ENCODE measurements around the gene ATL1. TPM values are rescaled to one million over a fixed set of nuclear protein-coding genes. Genes with fewer than 3 reads are reported as not detected.
A peak's percentile ranks its signal among the peaks of the same experiment; 100 is the strongest.
"Not testable (repeated sequence)": the region's sequence is repeated elsewhere in the genome, so short reads cannot be mapped to it uniquely, and the experiment has no call there.

ATL1 gene
- total RNA-seq, 1 donor from 2014 or later = 0.48 TPM

DNA sequence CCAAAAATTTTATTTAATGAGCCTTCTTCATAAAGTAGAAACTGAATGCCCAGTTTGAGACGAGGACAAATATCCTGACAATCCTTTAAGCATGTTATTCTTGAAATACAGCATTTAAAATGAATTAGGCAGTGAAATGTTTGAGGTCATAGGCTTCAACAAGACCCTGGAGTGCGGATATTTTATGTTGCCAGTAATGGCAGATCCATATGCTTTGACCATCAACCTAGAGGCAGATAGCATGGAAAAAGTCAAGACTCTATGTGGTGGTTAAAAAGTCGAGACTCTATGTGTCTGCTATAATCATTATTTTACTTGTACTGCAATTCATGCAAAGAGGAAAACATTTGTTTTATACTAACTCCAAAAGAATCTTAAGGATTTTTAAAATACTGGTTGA is 25.5 kb upstream of the ATL1 start:
- no peak for ATAC-seq
- DNase-seq (ENCODE audit: low spot score) = no peak

DNA sequence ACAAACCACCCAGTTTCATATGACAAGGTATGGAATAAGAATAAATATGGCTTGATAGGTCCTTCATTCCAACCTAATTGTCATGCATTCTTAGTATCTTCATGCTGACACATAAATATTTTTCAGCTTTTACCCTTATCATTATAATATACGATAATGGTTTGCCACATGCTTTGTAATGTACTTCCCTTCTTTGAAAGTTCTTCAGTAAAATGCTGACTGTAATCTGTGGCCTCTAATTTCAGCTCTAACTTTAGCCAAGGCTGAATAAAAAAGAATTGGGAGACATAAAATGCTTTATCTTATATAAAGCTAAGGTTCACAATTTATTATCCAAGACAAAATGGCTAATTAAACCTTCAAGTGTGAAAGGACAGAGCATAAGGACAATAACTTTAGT is 24.9 kb upstream of the ATL1 start:
- DNase-seq (ENCODE audit: low spot score) = no peak
- no peak for ATAC-seq

DNA sequence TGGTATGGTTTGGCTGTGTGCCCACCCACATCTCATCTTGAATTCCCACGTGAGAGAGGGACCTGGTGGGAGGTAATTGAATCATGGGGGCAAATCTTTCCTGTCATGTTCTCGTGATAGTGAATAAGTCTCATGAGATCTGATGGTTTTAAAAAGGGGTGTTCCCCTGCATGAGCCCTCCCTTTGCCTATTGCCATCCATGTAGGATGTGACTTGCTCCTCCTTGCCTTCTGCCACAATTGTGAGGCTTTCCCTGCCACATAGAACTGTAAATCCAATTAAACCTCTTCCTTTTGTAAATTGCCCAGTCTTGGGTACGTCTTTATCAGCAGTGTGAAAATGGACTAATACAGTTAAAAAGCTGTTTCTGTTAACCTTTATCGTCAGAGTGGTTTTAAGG is 21.9 kb upstream of the ATL1 start:
- not testable (repeated sequence) for DNase-seq (ENCODE audit: low spot score); ATAC-seq

DNA sequence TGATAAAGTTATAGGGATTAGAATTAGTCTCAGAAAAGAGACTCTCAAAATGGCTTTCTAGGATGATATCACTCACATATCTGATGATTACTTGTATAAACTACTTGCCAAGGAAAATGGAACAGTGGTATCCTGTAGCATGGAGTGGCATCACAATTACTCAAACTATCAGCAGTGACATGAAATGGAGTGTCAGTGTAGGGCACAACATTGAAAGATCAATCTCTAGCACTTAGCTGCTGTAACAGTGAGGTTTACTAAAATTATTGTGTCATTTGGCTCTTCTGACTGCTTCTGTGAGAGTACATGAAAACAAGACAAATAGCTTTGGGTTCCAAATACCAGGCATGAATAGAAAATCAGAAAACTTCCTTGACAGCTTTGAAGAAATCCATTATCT is 20.9 kb upstream of the ATL1 start:
- ATAC-seq (no peak), DNase-seq (ENCODE audit: low spot score) (no peak)

DNA sequence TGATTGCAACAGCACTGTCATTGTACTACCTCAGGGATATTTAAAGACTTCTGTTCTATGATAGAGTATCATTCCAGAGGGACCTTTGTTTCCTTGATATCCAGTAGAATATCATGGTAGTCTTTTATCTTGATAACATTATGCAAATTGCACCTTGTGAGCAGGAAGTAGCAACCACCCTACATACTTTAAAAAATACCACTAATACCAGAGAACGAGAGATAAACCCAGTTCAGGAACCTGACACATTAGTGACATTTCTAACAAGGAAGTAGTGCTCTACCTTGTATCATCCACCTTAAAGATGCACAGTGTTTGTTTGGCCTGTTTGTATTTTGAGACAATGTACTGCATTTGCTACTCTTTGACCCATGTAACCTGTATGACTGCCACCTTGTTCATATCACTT is 18.8 kb upstream of the ATL1 start:
- DNase-seq (ENCODE audit: low spot score) (no peak), ATAC-seq (no peak)

DNA sequence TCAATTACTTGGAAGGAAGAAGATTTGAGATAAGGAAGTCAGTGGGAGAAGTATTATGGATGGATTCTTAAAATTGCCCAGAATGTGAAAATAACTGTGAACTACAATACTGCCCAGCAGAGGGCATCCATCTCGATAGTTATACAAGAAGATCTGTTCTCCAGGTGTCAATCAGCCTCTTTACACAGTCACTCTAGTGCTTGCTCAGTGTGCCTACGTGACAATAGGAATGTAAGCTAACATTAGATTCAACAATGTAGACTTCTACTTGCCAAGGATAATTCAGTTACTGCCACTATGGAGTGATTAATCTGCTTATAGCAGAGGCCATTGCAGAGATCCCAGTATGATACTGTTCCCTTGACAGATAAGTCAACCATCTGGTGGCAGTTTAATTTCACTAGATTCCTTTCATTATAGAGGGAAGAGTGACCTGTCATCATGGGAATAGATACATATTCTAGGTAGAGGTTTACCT is 17.0 kb upstream of the ATL1 start:
- ATAC-seq = peak; percentile 94
- DNase-seq (ENCODE audit: low spot score) = no peak

DNA sequence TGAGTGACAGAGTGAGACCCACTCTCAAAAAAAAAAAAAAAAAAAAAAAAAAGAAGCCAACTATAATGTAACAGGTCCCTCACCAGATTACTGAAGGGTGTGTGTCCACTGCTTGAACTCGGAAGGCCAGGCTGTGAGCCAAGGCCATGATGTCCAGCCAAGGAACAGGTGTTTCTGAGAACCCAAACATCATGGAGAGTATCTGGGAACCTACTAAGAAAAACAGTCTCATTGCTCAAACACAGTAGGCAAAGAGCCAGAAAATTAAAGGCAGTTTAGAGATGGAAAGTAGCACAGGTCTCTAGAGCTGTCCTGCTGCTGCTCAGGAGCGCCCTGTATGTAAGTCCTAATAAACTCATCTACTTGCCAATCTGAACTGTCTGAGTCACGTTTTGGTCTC is 15.0 kb upstream of the ATL1 start:
- ATAC-seq = no peak
- DNase-seq (ENCODE audit: low spot score) = no peak

DNA sequence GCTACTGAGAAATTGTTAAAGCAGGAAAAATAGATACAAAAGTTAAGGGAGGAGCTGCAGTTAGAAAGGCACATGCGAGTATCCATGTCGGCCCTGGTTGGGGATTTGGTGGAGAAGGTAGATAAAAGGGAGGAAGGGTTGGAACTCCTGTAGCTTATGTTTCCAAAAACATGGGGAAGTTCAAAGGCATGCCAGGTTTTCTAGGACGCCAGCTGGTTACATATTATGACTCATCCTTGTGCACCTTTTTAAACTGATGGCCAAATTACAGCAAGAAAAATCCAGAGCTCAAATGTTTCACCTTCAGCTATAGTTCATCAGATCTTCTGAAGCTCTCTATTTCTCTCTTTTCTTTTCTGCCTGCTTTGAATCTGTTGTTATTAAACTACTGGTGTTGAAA is 14.3 kb upstream of the ATL1 start:
- no peak for DNase-seq (ENCODE audit: low spot score)
- ATAC-seq = no peak

DNA sequence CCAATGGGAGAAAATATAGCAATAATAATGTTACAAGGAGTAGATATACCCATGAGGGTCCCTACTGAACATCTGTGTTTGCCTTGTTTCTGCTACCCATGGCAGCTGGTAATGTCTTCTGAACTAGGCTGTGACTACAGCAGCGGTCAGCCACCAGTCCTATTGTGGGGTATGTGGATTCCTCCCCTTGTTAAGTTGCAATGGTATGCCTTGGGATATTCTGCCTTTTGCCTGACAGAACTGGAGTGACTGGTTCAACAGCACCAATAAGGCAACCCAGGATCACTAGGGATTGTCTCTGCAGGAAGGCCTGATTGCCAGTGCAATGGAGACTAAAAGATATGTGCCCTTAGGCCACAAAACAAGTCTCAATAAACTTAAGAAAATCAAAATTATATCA is 9.7 kb upstream of the ATL1 start:
- ATAC-seq (no peak), DNase-seq (ENCODE audit: low spot score) (no peak)

DNA sequence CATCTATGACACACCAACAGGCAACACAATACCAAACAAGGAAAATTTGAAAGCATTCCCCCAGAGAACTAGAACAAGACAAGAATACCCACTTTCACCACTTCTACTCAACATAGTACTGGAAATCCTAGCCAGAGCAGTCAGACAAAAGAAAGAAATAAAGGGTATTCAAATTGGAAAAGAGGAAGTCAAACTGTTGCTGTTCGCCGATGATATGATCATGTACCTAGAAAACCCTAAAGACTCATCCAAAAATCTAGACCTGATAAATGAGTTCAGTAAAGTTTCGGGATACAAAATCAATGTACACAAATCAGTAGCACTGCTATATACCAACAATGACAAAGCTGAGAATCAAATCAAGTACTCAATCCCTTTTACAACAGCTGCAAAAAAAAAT is 8.1 kb upstream of the ATL1 start:
- ATAC-seq = no peak
- no peak for DNase-seq (ENCODE audit: low spot score)

DNA sequence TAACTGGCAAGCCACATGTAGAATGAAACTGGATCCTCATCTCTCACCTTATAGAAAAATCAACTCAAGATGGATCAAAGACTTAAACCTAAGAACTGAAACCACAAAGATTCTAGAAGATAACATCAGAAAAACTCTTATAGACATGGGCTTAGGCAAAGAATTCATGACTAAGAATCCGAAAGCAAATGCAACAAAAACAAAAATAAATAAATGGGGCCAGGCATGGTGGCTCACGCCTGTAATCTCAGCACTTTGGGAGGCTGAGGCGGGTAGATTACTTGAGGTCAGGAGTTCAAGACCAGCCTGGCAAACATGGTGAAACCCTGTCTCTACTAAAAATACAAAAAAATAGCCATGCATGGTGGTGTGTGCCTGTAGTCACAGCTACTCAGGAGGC is 7.1 kb upstream of the ATL1 start:
- not testable (repeated sequence) for DNase-seq (ENCODE audit: low spot score); ATAC-seq

DNA sequence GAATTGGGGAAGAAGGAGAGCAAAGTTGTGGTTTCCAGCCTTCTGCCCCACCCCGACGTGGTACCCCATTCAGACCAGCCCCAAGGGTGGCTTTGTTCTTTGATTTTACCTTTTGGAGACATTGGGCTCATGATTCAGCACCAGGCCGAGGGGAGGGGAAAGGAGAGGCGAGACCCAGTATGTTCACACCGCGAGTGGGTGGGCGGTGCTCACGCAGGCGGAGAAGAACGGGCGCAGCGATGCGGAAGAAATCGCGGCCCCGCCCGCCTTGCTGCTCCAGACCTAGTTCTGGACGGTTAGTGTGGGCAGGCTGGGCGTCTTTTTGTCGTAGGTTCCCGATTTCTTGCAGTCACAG is 963 bp downstream of the ATL1 start:
- peak; percentile 63 for ATAC-seq
- DNase-seq (ENCODE audit: low spot score) = no peak

DNA sequence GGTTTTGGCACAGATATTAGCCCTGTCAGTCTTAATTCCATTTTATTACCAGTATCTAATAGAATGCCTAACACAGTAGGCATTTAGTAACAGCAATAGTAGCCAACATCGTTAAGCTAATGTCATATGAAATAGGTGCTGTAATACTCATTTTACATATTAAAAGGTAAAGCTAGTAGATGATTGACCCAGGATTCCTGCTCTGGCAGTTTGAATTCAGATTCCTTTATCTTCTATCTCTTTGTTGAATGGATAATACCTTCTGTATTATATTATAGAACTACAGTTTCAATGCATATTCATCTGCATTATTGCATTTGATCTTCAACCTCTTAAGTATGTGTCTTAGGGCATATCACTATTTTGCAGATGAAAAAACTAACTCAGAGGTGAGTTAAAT is 2.9 kb downstream of the ATL1 start:
- DNase-seq (ENCODE audit: low spot score) (no peak), ATAC-seq (no peak)

DNA sequence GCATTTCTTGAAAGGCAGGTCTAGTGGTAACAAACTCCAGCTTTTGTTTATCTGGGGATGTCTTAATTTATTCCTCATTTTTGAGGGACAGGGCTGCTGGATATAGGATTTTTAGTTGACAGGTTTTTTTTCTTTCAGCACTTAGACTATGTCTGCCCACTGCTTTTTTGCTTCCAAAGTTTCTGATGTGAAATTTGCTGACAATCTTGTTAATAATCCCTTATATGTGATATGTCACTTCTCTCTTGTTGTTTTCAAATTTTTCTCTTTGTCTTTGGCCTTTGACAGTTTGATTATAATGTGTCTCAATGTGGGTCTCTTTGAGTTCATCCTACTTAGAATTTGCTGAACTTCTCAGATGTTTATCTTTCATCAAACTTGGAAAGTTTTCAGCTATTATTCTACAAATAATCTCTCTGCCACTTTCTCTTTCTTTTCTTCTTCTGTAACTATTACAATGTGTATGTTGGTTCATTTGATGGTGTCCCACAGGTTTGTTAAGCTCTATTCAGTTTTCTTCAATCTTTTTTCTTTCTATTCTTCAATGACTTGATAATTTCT is 9.8 kb downstream of the ATL1 start:
- DNase-seq (ENCODE audit: low spot score) = no peak
- ATAC-seq = no peak

DNA sequence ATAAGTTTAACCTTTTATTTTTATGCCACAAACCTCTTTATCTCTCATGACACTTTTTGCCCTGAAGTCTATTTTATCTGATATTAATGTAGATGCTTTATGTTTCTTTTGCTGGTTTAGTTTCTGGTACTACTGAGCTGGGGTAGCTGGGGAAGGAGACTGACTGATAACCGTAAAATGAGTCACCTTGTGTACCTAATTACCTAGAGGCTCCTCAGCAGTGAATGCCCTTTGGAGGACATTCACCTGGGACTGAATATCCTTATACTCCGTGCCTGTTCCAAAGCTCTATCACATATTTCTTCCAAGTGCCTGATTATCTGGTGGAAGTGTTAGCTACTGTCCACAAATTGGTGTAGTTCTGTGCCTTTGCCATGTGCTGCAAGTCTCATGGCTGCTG is 13.9 kb downstream of the ATL1 start:
- no peak for ATAC-seq

DNA sequence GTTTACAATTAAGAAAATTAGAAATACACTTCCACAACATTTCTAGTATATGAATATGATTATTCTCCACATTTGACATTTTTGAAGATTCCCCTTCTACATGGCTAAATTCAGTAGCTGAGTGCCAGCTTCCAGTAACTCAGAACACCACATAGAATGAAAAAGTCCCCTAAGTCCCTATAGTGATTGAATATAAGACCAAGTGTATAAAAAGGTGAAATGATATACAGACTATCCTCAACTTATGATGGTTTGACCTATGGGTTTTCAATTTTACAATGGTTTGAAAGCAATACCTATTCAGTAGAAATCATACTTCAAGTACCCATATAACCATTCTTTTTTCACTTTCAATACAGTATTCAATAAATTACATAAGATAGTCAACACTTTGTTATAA is 15.8 kb downstream of the ATL1 start:
- ATAC-seq = no peak
- DNase-seq (ENCODE audit: low spot score) = no peak

More for the DNA sequence above, 13.9 kb downstream of the ATL1 start:
- no peak for DNase-seq (ENCODE audit: low spot score)

DNA sequence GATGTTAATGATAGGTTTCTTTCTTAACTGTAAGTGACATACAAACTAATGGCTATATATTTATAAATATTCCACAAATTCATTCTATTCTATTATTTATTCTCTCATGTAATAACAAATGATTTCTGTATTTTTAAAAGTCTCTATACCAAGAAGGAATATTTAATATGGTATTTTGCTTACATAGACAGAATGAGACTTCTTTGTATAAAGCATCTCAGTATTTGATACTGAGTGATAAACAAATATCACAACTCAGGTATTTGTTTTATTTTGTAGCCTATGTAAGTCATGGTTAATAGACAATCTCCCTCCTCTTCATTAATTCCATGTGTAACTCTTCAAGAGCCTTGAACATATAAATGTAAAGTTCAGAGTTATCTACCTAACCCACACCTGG is 18.0 kb downstream of the ATL1 start:
- DNase-seq (ENCODE audit: low spot score) = no peak
- no peak for ATAC-seq

DNA sequence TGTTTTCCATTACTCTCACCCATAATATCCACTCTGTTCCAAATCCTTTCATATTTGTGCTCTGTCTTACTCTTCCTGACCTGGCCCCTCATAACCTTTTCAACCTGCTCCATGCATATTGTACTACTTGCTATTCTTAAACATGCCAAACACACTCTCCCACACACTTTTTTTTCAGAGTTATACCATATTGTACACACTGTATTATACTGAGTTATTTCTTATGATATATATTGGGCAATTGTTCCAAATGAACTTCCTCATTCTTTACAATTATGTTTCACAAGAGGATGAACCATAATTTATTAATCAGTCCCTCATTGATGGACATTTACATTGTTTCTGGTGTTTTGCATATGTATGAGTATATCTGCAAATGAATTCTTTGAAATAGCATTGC is 18.5 kb downstream of the ATL1 start:
- no peak for ATAC-seq
- DNase-seq (ENCODE audit: low spot score) = no peak

DNA sequence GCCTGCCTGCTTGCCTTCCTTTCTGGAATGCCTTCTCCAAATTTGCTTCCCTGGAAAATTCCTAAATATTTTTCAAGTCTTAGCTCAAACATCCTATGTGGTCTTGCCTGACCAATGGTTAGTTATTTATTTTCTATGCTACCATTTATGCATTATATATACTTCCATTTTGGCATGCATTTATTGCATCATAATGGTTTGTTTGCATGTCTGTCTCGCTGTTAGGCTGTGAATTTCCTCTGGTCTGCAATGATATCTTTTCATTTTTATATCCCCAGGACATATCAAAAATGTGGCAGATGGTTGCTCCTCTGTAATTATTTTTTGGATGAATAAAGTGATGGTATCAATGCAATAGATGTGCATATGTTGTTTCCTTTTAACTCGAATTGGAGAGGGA is 30.5 kb downstream of the ATL1 start:
- ATAC-seq (no peak), DNase-seq (ENCODE audit: low spot score) (no peak)

DNA sequence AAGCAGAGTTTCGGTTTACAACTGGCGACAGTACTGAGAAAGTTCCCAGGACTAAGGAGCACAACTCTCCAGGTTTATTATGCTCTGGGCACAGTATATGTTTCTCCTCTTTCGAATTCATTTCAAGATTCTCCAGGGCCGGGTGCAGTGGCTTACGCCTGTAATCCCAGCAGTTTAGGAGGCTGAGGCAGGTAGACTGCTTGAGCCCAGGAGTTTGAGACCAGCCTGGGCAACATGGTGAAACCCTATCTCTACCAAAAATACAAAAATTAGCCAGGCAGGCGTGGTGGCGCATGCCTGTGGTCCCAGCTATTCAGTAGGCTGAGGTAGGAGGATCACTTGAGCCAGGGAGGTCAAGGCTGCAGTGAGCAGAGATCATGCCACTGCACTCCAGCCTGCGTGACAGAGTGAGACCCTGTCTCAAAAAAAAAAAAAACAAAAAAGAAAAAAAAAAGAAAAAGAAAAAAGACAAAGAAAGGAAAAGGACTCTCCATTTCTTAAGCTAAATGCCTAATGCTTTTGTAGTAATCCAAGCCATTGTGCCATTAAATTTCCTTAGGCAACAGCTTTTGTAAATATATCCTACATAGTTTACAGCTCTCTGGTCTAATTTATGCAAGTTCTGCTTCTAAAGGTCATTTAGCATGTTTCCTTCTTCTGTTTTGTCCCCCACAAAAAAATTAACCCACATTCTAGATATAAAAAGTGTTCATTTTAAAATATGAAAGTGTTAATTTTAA is 34.8 kb downstream of the ATL1 start:
- no peak for ATAC-seq
- DNase-seq (ENCODE audit: low spot score) = no peak

DNA sequence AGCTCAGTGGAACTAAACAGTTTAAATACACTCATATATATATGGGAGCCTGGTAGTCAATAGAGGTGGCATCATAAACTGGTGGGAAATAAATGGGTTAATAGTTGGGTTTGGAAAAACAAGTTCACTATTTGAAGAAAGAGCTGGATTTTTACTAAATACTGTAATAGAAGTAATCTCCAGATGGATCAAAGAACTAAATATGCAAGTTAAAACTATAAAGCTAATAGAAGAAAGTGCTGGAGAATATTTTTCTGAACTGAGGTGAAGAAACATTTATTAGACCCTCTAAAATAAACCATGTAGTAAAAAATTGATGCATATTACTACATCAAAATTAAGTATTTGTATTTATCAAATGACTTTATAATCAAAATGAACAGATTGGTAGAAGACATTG is 38.8 kb downstream of the ATL1 start:
- ATAC-seq = no peak
- DNase-seq (ENCODE audit: low spot score) = no peak

DNA sequence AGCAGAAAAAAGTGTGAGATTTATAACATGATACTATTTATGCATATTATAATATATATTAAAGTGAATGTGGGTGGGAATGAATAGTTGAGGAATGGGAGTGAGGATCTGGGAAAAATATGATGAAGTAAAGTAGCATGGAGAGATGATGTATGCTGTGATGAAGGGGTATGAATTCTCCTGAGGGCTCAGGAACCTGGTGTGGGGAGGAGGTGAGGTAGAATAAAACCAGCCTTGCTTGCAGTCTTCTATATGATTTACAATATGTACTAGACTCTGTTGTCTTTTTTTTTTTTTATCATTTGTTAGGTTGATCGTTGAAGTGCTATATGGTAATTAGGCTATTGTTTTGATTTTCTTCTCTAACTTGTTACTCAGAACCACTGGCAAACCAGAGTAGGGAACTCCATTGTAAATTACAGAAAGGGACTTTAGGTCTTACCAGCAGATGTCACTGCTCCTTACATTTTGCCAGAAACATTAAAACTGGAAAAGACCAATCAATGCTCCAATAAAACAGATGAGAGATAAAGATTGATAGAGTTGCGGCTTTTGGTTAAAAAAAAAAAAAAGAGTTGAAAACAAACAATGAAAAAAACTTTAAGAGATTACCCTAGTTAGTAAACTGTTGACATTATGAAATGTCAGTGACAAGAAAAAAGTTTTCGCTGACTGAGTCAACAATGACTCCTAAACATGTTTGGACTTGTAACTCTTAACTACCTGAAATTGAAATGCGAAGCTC is 39.9 kb downstream of the ATL1 start:
- peak; percentile 90 for ATAC-seq
- DNase-seq (ENCODE audit: low spot score) = no peak

Measured in left lobe of liver (tissue), 2 donors.